Measurements from ENCODE around the gene RASL10B.

GRCh38 chr17:35748341-35748841 is 17.0 kb downstream of the RASL10B start:
- TF ChIP-seq CTCF (IDR thresholded peaks at IDR 0.05) (no peak), POLR2A (IDR thresholded peaks at IDR 0.05) (no peak)

All from thyroid gland (tissue), 4 donors.